NT2/D1 (cell line): ENCODE measurements around the gene CRYBG1.

Experiments used
- DNase-seq: peaks from one replicate; pipeline ENCODE4 v3.0.0-alpha.2; 2011; ENCODE audit warnings: low read depth, low spot score
- H3K27me3 ChIP-seq: 2 replicates; pipeline ENCODE4 v1.6.0; 2011; ENCODE audit warnings: mild to moderate bottlenecking; ENCODE audit not compliant: insufficient read length, insufficient read depth
- H3K36me3 ChIP-seq: 2 replicates; pipeline ENCODE4 v1.6.1; 2011; ENCODE audit warnings: mild to moderate bottlenecking, low read length, mixed read lengths; ENCODE audit not compliant: insufficient read depth, insufficient read length
- H3K4me1 ChIP-seq: 2 replicates; pipeline ENCODE4 v1.5.1; 2011; ENCODE audit not compliant: insufficient read depth, insufficient read length
- H3K4me3 ChIP-seq: 2 replicates; pipeline ENCODE4 v1.5.1; 2011; ENCODE audit warnings: low read depth; ENCODE audit not compliant: insufficient read length
- H3K9ac ChIP-seq: 2 replicates; pipeline ENCODE4 v1.6.0; 2011; ENCODE audit warnings: low read depth; ENCODE audit not compliant: insufficient read length
- H3K9me3 ChIP-seq: 2 replicates; pipeline ENCODE4 v1.5.1; 2011; ENCODE audit warnings: mild to moderate bottlenecking, low read length; ENCODE audit not compliant: insufficient read depth
- SUZ12 ChIP-seq: IDR thresholded peaks from 2 replicates; pipeline ENCODE4 v1.6.1; 2011; ENCODE audit not compliant: insufficient read length, insufficient read depth; ENCODE audit errors: extremely low read depth
- YY1 ChIP-seq: IDR thresholded peaks from 2 replicates; pipeline ENCODE4 v1.6.1; 2011; ENCODE audit not compliant: insufficient read length, insufficient read depth
- ZNF274 ChIP-seq: IDR thresholded peaks from 2 replicates; pipeline ENCODE4 v1.6.1; 2011; ENCODE audit warnings: mild to moderate bottlenecking, low read depth, low read length

Gene CRYBG1

GRCh38 chr6:106413016-106413415 lies 52.5 kb downstream of the CRYBG1 start:
- DNase-seq = no peak
- Histone ChIP-seq H3K9me3 (no peaks in the 10 kb centered on the region), H3K4me1 (no peaks in the 10 kb centered on the region), H3K9ac (no peak overlapping the region), H3K36me3 (no peaks in the 10 kb centered on the region), H3K27me3 (no peaks in the 10 kb centered on the region), H3K4me3 (no peak overlapping the region)
- TF ChIP-seq SUZ12 (no peak), ZNF274 (no peak), YY1 (no peak)

- Histone ChIP-seq H3K4me3 (no peak overlapping the region), H3K9me3 (no peaks in the 10 kb centered on the region), H3K36me3 (no peaks in the 10 kb centered on the region), H3K9ac (no peak overlapping the region), H3K4me1 (no peaks in the 10 kb centered on the region), H3K27me3 (no peaks in the 10 kb centered on the region)
- DNase-seq = no peak
- no peak for TF ChIP-seq SUZ12
- TF ChIP-seq ZNF274 = no peak
- no peak for TF ChIP-seq YY1
Observed at GRCh38 chr6:106413722-106414121, 53.2 kb downstream of the CRYBG1 start.

- Histone ChIP-seq H3K36me3 (no peaks in the 10 kb centered on the region), H3K9ac (no peak overlapping the region), H3K4me1 (no peaks in the 10 kb centered on the region), H3K9me3 (no peaks in the 10 kb centered on the region), H3K4me3 (no peak overlapping the region), H3K27me3 (no peaks in the 10 kb centered on the region)
- TF ChIP-seq SUZ12 = no peak
- TF ChIP-seq ZNF274 = no peak
- no peak for TF ChIP-seq YY1
- no peak for DNase-seq
Observed at GRCh38 chr6:106415921-106416320, 55.4 kb downstream of the CRYBG1 start.

GRCh38 chr6:106417572-106418147 lies 57.1 kb downstream of the CRYBG1 start:
- no peak for DNase-seq
- no peak overlapping the region for H3K9ac ChIP-seq
- TF ChIP-seq YY1 = no peak
- no peak for TF ChIP-seq ZNF274
- no peak for TF ChIP-seq SUZ12
- H3K4me3 ChIP-seq = no peak overlapping the region
- no peaks in the 10 kb centered on the region for H3K9me3 ChIP-seq
- H3K27me3 ChIP-seq = no peaks in the 10 kb centered on the region
- no peaks in the 10 kb centered on the region for H3K36me3 ChIP-seq
- no peaks in the 10 kb centered on the region for H3K4me1 ChIP-seq

GRCh38 chr6:106419900-106420613 lies 59.5 kb downstream of the CRYBG1 start:
- TF ChIP-seq ZNF274 (no peak), YY1 (no peak), SUZ12 (no peak)
- no peak overlapping the region for H3K9ac ChIP-seq
- no peak overlapping the region for H3K4me3 ChIP-seq
- H3K4me1 ChIP-seq = no peaks in the 10 kb centered on the region
- H3K36me3 ChIP-seq = no peaks in the 10 kb centered on the region
- DNase-seq = no peak
- H3K27me3 ChIP-seq = no peaks in the 10 kb centered on the region
- H3K9me3 ChIP-seq = no peaks in the 10 kb centered on the region

GRCh38 chr6:106421496-106421895 lies 61.0 kb downstream of the CRYBG1 start:
- Histone ChIP-seq H3K9me3 (no peaks in the 10 kb centered on the region), H3K27me3 (no peaks in the 10 kb centered on the region), H3K4me3 (no peak overlapping the region), H3K36me3 (no peaks in the 10 kb centered on the region), H3K4me1 (no peaks in the 10 kb centered on the region), H3K9ac (no peak overlapping the region)
- no peak for DNase-seq
- TF ChIP-seq SUZ12 (no peak), ZNF274 (no peak), YY1 (no peak)

GRCh38 chr6:106422534-106422933 lies 62.0 kb downstream of the CRYBG1 start:
- no peaks in the 10 kb centered on the region for H3K36me3 ChIP-seq
- H3K27me3 ChIP-seq = no peaks in the 10 kb centered on the region
- H3K9ac ChIP-seq = no peak overlapping the region
- no peaks in the 10 kb centered on the region for H3K9me3 ChIP-seq
- H3K4me1 ChIP-seq = no peaks in the 10 kb centered on the region
- no peak for DNase-seq
- TF ChIP-seq YY1 (no peak), ZNF274 (no peak), SUZ12 (no peak)
- no peak overlapping the region for H3K4me3 ChIP-seq

GRCh38 chr6:106425382-106425781 lies 64.9 kb downstream of the CRYBG1 start:
- no peak for DNase-seq
- no peaks in the 10 kb centered on the region for H3K4me1 ChIP-seq
- no peaks in the 10 kb centered on the region for H3K9me3 ChIP-seq
- no peaks in the 10 kb centered on the region for H3K36me3 ChIP-seq
- H3K9ac ChIP-seq = no peak overlapping the region
- TF ChIP-seq YY1 (no peak), SUZ12 (no peak), ZNF274 (no peak)
- no peak overlapping the region for H3K4me3 ChIP-seq
- H3K27me3 ChIP-seq = no peaks in the 10 kb centered on the region
